CD4-positive, alpha-beta T cell treated with Interleukin-15 for 4 hours (primary cell): ENCODE data around the gene PLXNA4.

ENCODE experiments used
- DNase-seq: peaks from one replicate; pipeline ENCODE4 v3.0.0-alpha.2; 2020; ENCODE audit warnings: low spot score

Gene PLXNA4

GRCh38 chr7:132469681-132470080 is 106.6 kb downstream of the PLXNA4 start:
- no peak for DNase-seq

GRCh38 chr7:132469264-132469663 is 107.0 kb downstream of the PLXNA4 start:
- DNase-seq: no peak

- no peak for DNase-seq
Measured at GRCh38 chr7:132466367-132466766, 109.9 kb downstream of the PLXNA4 start.

GRCh38 chr7:132465516-132465915 is 110.8 kb downstream of the PLXNA4 start:
- no peak for DNase-seq

- DNase-seq: no peak
Measured at GRCh38 chr7:132464740-132465139, 111.5 kb downstream of the PLXNA4 start.

- DNase-seq: no peak
Measured at GRCh38 chr7:132463922-132464321, 112.3 kb downstream of the PLXNA4 start.

- no peak for DNase-seq
Measured at GRCh38 chr7:132462478-132462877, 113.8 kb downstream of the PLXNA4 start.

- DNase-seq: peak; percentile 43
Measured at GRCh38 chr7:132461032-132461592, 115.2 kb downstream of the PLXNA4 start.

GRCh38 chr7:132458729-132459128 is 117.5 kb downstream of the PLXNA4 start:
- DNase-seq: no peak

GRCh38 chr7:132457658-132458057 is 118.6 kb downstream of the PLXNA4 start:
- DNase-seq: no peak

GRCh38 chr7:132456418-132456817 is 119.9 kb downstream of the PLXNA4 start:
- DNase-seq: no peak

GRCh38 chr7:132455378-132455777 is 120.9 kb downstream of the PLXNA4 start:
- DNase-seq: peak; percentile 64

- no peak for DNase-seq
Measured at GRCh38 chr7:132453826-132454225, 122.4 kb downstream of the PLXNA4 start.

- DNase-seq: peak; percentile 26
Measured at GRCh38 chr7:132451161-132451560, 125.1 kb downstream of the PLXNA4 start.

- DNase-seq: no peak
Measured at GRCh38 chr7:132450696-132451095, 125.6 kb downstream of the PLXNA4 start.

- no peak for DNase-seq
Measured at GRCh38 chr7:132450188-132450587, 126.1 kb downstream of the PLXNA4 start.

- DNase-seq: no peak
Measured at GRCh38 chr7:132446666-132447278, 129.5 kb downstream of the PLXNA4 start.

GRCh38 chr7:132446260-132446659 is 130.0 kb downstream of the PLXNA4 start:
- DNase-seq: no peak

GRCh38 chr7:132443761-132444520 is 132.3 kb downstream of the PLXNA4 start:
- no peak for DNase-seq

- DNase-seq: no peak
Measured at GRCh38 chr7:132441935-132442334, 134.3 kb downstream of the PLXNA4 start.

- no peak for DNase-seq
Measured at GRCh38 chr7:132440151-132440550, 136.1 kb downstream of the PLXNA4 start.

- DNase-seq: no peak
Measured at GRCh38 chr7:132438926-132439325, 137.3 kb downstream of the PLXNA4 start.

GRCh38 chr7:132437730-132438129 is 138.5 kb downstream of the PLXNA4 start:
- peak; percentile 18 for DNase-seq
